Thoracic aorta (tissue), 2 donors: ENCODE data around the gene LGALS7. TPM values are rescaled to one million over a fixed set of nuclear protein-coding genes. Genes with fewer than 3 reads are reported as not detected.
"Not testable (repeated sequence)": the region's sequence is repeated elsewhere in the genome, so short reads cannot be mapped to it uniquely, and the experiment has no call there.

Experiments
- ATAC-seq: fragments of 150-250 bp; one replicate; pipeline ENCODE4 v1.8.0; 2017; ENCODE audit warnings: low read depth; ENCODE audit not compliant: insufficient number of reproducible peaks, low FRiP score
- DNase-seq: peaks from one replicate; pipeline ENCODE4 v3.0.0-alpha.2; 2020; ENCODE audit warnings: low spot score
- H3K27ac ChIP-seq, 2 donors: fragments of 200-600 bp; sonication (generic); 1 replicate in 1 of 2; 2 replicates in 1 of 2; pipeline ENCODE4 v1.5.1; 2016; ENCODE audit warnings: mild to moderate bottlenecking in 2 of 2, moderate library complexity in 2 of 2
- H3K27me3 ChIP-seq: fragments of 200-600 bp; sonication (generic); replicated peaks from 2 replicates; pipeline ENCODE4 v1.6.0; 2016; ENCODE audit warnings: mild to moderate bottlenecking; ENCODE audit not compliant: insufficient read depth
- H3K36me3 ChIP-seq: fragments of 200-600 bp; sonication (generic); one replicate; pipeline ENCODE4 v1.5.1; 2016
- H3K4me1 ChIP-seq, 2 donors: fragments of 200-600 bp; sonication (generic); 1 replicate in 1 of 2; 2 replicates in 1 of 2; pipeline versions ENCODE4 v1.5.1 to v1.6.0; 2016; ENCODE audit warnings: low read depth in 2 of 2, mild to moderate bottlenecking in 1 of 2; ENCODE audit not compliant: control insufficient read depth in 1 of 2
- H3K4me3 ChIP-seq: fragments of 200-600 bp; sonication (generic); 2 replicates; pipeline ENCODE4 v1.5.1; 2016; ENCODE audit warnings: mild to moderate bottlenecking
- H3K9me3 ChIP-seq: fragments of 200-600 bp; sonication (generic); 2 replicates; pipeline ENCODE4 v1.5.1; 2016
- total RNA-seq, 2 donors: library from RNA; depleted of rRNA; stranded (reverse); fragments of >200 nt; gene quantifications; one replicate each; pipeline versions ENCODE4 v1.1.0 to v1.2.3, GENCODE V29; 2016
- TF ChIP-seq, protein P1 (sequence below): fragments of 200-600 bp; sonication (generic); IDR thresholded peaks from one replicate; pipeline ENCODE4 v1.5.1; 2019; ENCODE audit warnings: antibody characterized with exemption

The LGALS7 gene
- total RNA-seq, 2 donors from 2014 or later, result not detected

DNA sequence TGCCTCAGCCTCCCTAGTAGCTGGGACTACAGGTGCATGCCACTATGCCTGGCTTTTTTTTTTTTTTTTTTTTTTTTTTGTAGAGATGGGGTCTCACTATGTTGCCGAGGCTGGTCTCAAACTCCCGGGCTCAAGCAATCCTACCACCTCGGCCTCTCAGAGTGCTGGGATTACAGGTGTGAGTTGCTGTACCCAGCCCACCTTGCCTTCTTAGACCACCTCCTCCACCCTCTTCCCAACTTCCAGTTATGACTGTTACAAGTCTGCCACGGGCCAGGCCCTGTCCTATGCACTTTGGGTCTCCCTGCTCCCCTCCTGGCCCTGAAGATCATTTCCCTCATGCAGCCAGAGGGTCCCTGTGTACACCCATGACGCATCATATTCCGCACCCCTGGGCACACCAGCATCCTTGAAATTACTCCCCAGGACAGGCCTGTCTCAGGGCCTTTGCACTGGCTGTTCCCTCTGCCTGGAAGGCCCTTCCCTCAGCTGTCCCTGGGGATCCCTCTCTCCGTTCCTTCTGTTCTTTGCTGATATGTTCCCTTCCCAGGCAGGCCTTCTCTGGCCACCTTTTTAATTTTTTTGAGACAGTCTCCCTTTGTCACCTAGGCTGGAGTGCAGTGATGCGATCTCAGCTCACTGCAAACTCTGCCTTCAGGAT is 36.4 kb upstream of the LGALS7 start:
- no peak for ATAC-seq
- no peaks in the 10 kb centered on the region for H3K9me3 ChIP-seq
- no peaks in the 10 kb centered on the region for H3K36me3 ChIP-seq
- no peak overlapping the region for H3K27ac ChIP-seq
- no peak for DNase-seq
- no peaks in the 10 kb centered on the region for H3K4me1 ChIP-seq
- TF ChIP-seq, protein P1, sequence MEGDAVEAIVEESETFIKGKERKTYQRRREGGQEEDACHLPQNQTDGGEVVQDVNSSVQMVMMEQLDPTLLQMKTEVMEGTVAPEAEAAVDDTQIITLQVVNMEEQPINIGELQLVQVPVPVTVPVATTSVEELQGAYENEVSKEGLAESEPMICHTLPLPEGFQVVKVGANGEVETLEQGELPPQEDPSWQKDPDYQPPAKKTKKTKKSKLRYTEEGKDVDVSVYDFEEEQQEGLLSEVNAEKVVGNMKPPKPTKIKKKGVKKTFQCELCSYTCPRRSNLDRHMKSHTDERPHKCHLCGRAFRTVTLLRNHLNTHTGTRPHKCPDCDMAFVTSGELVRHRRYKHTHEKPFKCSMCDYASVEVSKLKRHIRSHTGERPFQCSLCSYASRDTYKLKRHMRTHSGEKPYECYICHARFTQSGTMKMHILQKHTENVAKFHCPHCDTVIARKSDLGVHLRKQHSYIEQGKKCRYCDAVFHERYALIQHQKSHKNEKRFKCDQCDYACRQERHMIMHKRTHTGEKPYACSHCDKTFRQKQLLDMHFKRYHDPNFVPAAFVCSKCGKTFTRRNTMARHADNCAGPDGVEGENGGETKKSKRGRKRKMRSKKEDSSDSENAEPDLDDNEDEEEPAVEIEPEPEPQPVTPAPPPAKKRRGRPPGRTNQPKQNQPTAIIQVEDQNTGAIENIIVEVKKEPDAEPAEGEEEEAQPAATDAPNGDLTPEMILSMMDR, result no peak
- no peak overlapping the region for H3K4me3 ChIP-seq
- no peaks in the 10 kb centered on the region for H3K27me3 ChIP-seq

DNA sequence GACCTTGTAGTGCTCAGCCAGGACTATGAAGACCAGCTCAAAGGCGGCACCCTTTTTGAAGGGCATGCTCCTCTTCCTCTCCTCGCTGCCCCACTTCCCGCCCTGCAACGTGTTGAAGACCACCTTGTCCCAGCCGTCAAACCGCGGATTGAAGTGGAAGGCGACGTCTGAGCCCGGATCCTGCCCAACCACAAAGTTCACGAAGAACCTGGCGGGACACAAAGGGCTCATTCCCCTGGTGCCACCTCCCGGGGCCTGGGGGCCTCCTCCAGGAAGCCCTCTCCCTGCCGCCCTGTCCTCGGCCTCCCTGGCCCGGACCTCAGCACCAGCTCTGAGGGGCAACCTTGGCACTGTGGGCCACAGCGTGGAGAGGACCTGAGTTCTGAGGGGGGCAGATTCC is 35.4 kb upstream of the LGALS7 start:
- no peak overlapping the region for H3K27ac ChIP-seq
- H3K4me1 ChIP-seq, result no peaks in the 10 kb centered on the region
- no peak overlapping the region for H3K4me3 ChIP-seq
- ATAC-seq (no peak), DNase-seq (no peak)
- TF ChIP-seq, protein P1, result no peak
- H3K9me3 ChIP-seq, result no peaks in the 10 kb centered on the region
- no peaks in the 10 kb centered on the region for H3K27me3 ChIP-seq
- no peaks in the 10 kb centered on the region for H3K36me3 ChIP-seq

DNA sequence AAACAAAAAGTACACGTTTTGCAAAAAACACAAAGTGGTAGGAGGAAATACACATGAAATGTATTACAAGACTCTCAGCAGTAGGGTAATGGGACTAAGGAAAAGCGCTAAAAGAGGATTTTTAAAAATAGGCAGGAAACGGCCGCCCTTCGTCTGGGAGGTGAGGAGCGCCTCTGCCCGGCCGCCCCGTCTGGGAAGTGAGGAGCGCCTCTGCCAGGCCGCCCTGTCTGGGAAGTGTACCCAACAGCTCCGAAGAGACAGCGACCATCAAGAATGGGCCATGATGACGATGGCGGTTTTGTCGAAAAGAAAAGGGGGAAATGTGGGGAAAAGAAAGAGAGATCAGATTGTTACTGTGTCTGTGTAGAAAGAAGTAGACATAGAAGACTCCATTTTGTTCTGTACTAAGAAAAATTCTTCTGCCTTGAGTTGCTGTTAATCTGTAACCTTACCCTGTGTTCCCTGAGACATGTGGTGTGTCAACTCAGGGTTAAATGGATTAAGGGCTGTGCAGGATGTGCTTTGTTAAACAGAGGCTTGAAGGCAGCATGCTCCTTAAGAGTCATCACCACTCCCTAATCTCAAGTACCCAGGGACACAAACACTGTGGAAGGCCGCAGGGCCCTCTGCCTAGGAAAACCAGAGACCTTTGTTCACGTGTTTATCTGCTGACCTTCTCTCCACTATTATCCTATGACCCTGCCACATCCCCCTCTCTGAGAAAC is 34.2 kb upstream of the LGALS7 start:
- H3K9me3 ChIP-seq, DNase-seq, H3K27ac ChIP-seq, H3K4me1 ChIP-seq, H3K27me3 ChIP-seq, H3K4me3 ChIP-seq, ATAC-seq, H3K36me3 ChIP-seq: not testable (repeated sequence)

GRCh38 chr19:38806371-38806770 is 33.1 kb upstream of the LGALS7 start:
- no peaks in the 10 kb centered on the region for H3K4me1 ChIP-seq
- H3K27me3 ChIP-seq, result no peaks in the 10 kb centered on the region
- H3K36me3 ChIP-seq, result no peaks in the 10 kb centered on the region
- no peak overlapping the region for H3K27ac ChIP-seq
- H3K9me3 ChIP-seq, result no peaks in the 10 kb centered on the region
- no peak for DNase-seq
- TF ChIP-seq, protein P1, result no peak
- ATAC-seq, result no peak
- no peak overlapping the region for H3K4me3 ChIP-seq

GRCh38 chr19:38805180-38805579 is 31.9 kb upstream of the LGALS7 start:
- Histone ChIP-seq H3K4me1 (no peaks in the 10 kb centered on the region), H3K36me3 (no peaks in the 10 kb centered on the region), H3K27ac (no peak overlapping the region), H3K9me3 (no peaks in the 10 kb centered on the region), H3K27me3 (no peaks in the 10 kb centered on the region), H3K4me3 (no peak overlapping the region)
- DNase-seq, result no peak
- ATAC-seq, result no peak
- TF ChIP-seq, protein P1, result no peak
